AG09319 (cell line): ENCODE measurements around the gene ADGRG1.

ENCODE experiments used
- DNase-seq: peaks from one replicate; pipeline ENCODE4 v3.0.0-alpha.2; 2010; ENCODE audit warnings: low read depth; ENCODE audit errors: extremely low read depth
- TF ChIP-seq, protein P1 (sequence below): IDR thresholded peaks from 2 replicates; pipeline ENCODE4 v1.5.1; 2011; ENCODE audit warnings: low read depth, mild to moderate bottlenecking, inconsistent platforms, low read length, moderate library complexity

The ADGRG1 gene

DNA sequence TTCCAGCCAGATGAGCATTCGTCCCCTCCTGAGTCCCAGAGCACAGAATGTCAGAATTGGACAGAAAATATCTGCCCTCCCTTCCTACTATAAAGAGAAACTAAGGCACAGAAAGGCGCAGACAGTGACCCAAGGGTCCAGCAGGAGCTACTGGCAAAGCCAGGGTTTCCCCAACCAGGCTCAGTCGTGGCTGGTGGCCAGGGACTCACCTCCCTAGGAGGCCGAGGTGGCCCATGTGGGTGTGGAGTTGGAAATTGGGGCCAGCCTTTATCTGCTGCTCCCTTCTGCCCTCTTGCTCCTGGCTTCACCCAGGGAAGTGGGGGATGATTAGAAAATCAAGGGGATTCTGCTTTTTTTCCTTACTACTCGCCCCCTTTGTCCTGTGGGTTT lies 67.2 kb downstream of the ADGRG1 start:
- TF ChIP-seq, protein P1, sequence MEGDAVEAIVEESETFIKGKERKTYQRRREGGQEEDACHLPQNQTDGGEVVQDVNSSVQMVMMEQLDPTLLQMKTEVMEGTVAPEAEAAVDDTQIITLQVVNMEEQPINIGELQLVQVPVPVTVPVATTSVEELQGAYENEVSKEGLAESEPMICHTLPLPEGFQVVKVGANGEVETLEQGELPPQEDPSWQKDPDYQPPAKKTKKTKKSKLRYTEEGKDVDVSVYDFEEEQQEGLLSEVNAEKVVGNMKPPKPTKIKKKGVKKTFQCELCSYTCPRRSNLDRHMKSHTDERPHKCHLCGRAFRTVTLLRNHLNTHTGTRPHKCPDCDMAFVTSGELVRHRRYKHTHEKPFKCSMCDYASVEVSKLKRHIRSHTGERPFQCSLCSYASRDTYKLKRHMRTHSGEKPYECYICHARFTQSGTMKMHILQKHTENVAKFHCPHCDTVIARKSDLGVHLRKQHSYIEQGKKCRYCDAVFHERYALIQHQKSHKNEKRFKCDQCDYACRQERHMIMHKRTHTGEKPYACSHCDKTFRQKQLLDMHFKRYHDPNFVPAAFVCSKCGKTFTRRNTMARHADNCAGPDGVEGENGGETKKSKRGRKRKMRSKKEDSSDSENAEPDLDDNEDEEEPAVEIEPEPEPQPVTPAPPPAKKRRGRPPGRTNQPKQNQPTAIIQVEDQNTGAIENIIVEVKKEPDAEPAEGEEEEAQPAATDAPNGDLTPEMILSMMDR = no peak
- DNase-seq = no peak

DNA sequence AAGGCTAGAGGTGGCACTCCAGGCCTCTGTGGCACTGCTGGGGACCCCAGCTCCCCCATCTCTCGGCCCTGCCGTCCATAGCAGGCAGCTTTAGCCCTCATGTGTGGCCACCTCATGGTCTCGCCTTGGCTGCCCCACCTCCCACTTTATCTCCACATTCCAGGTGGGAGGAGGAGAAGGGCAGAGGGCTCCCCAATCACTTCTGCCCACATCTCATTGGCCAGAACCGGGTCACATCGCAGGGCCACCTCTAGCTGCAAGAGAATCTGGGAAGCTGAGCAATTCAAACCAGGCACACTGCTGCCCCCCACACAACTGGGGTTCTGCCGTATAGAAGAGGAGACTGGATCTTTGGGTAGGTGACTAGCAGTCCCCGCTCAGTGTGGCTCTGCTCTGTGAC lies 67.8 kb downstream of the ADGRG1 start:
- TF ChIP-seq, protein P1 = no peak
- DNase-seq = no peak

DNA sequence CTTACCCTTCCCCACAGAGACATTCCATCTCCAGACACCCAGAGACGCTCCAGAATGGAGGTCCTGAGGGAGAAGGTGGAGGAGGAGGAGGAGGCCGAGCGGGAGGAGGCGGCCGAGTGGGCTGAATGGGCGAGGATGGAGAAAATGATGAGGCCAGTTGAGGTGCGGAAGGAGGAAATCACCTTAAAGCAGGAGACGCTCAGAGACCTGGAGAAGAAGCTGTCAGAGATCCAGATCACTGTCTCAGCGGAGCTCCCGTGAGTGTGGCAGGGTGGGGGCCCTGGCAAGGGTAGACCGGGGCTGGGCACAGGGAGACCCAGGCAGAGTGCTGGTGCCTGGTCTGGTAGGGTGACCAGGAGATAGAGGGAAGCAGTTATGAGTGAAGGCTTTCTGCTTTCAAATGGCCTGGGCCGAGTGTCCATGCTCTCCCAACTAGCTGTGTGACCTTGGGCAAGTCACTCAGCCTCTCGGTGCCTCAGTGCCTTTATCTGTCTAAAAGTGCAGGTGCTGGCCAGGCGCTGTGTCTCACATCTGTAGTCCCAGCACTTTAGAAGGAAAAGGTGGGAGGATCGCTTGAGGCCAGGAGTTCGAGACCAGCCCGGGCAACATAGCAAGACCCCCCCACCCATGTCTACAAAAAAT lies 69.6 kb downstream of the ADGRG1 start:
- no peak for DNase-seq
- TF ChIP-seq, protein P1 = no peak

DNA sequence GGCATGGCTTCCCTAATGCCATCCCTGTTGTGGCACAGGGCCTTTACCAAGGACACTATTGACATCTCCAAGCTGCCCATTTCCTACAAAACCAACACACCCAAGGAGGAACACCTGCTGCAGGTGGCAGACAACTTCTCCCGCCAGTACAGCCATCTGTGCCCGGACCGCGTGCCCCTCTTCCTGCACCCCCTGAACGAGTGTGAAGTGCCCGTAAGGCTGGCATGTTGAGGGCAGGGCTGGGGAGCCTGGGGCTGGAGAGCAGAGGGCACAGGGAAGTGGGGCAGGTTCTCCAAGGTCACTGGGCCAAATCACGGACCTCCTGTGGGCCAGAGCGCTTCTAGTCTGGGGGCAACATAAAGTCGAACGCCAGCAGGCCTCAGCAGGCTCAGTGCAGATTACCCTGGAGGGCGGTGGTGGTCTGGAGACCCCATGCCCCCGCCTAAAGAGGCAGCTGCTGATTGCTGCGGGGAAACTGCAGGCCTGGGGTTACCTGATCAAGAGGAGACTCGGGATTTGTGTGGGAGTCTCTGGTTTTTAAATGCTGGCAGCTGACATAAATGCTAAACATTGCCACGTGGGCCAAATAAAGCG lies 70.5 kb downstream of the ADGRG1 start:
- no peak for DNase-seq
- TF ChIP-seq, protein P1 = no peak

DNA sequence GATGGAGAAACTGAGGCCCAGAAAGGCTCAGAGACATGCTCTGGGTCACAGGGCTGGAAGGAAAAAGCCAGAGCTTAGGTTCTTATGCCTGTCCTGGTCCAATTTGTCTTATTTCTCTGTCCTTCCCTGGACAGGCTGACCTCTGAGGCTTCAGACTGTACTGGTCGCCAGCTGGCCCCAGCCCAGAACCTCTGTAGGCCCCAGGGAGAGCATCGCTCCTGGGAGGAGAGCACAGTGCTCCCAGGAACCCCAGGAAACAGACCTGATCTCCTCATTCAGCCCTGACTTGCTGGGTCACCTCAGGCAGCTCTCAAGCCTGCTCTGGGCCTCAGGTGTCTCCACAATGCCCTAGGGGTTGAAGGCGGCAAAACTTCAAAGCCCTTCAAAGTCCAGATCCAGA lies 71.1 kb downstream of the ADGRG1 start:
- no peak for DNase-seq
- TF ChIP-seq, protein P1 = no peak

DNA sequence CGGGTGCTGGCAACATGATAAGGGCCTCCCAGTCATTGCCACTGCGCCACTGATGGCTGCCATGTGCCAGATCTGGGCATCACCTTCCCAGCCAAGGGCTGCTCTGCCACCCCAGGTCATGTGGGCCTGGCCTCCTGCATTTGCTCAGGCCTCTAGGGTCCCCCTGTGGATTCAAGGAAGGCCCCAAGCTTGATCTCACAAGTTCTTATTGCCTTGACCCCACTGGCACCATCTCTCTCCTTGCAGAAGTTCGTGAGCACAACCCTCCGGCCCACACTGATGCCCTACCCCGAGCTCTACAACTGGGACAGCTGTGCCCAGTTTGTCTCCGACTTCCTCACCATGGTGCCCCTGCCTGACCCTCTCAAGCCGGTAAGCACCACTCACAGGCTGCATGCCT lies 71.5 kb downstream of the ADGRG1 start:
- DNase-seq = no peak
- TF ChIP-seq, protein P1 = no peak

DNA sequence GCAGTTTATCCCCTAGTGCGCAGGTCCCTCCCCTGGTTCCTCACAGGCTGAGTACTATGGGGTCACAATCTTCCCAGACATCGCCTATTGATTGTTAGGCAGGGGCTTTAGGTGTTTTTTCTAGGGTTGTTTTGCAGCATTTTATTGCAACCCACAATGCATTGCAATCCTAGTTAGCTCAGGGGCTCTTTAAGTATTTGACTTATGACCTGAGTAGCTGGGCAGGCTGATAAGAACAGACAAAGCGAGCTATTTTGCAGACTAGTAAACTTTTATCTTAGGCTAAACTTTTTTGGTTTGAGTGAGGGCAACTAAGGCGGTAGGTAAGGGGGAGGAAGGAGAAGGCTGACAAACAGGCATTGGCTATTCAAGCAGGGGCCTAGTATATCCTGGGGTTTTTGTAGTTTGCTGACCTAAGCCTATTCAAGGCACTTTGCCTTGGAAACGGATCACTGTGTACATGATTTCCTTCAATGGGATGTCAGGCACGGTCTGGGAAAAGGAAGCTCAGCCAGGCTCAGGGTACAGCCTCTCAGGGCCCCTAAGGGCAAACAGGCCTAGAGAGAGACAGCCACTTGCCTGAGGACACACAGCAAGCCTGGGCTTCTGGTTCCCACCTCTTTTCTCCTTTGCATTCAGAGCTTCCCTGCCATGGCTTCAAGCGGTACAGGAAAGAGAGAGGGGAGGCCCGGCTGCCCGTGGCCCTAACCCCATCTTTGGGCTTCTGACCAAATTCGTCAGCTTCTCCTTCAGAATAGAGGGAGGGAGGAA lies 72.5 kb downstream of the ADGRG1 start:
- TF ChIP-seq, protein P1 = no peak
- DNase-seq = no peak
